Dermis microvascular lymphatic vessel endothelial cell (primary cell): ENCODE data around the gene ACVRL1. TPM values are rescaled to one million over a fixed set of nuclear protein-coding genes. Genes with fewer than 3 reads are reported as not detected.
"Not testable (repeated sequence)": the region's sequence is repeated elsewhere in the genome, so short reads cannot be mapped to it uniquely, and the experiment has no call there.

Source experiments
- DNase-seq, 2 donors: peaks; one replicate each; pipeline versions ENCODE4 v3.0.0 to v3.0.0-alpha.2; 2010; ENCODE audit warnings: low read depth in 2 of 2
- total RNA-seq: library from RNA; depleted of rRNA; stranded (reverse); fragments of >200 nt; gene quantifications from 2 replicates; pipeline ENCODE4 v1.2.1, GENCODE V29; 2014

Gene ACVRL1
- total RNA-seq, 1 donor from 2014 or later: 313 TPM

- DNase-seq: no peak
Measured at GRCh38 chr12:51874000-51874399, 33.3 kb upstream of the ACVRL1 start.

DNA sequence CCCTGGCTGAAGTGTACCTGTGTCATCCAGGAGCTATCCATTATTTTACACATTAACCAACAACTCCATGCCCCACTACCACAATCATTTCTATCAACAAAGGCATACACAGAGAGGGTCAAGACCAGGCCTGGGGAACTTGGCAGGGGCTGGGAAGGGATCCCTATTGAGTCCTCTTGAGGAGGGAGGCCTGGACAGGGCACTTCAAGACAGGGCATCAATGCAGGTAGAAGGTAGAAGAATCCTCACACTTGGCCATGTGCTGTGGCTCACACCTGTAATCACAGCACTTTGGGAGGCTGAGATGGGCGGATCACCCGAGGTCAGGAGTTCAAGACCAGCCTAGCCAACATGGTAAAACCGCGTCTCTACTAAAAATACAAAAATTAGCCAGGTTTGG is 32.8 kb upstream of the ACVRL1 start:
- no peak for DNase-seq

DNA sequence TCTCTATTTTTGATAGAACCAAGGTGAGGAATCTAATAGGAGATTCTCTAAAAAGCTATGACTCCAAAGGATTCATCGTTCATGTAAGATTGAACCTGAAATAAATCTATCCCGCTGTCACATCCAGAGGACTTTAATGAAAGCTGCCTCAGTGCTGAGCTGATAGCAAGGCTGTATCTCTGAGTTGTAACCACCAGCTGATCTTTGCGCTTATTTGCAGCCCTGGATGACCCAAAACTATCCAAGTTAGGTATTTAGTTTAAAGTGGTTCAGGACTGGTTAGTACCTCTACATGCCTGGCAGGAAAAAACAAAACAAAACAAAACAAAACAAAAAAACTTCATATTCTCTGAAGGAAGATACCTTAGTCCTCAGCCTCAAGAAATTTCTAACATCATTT is 28.2 kb upstream of the ACVRL1 start:
- DNase-seq: no peak

DNA sequence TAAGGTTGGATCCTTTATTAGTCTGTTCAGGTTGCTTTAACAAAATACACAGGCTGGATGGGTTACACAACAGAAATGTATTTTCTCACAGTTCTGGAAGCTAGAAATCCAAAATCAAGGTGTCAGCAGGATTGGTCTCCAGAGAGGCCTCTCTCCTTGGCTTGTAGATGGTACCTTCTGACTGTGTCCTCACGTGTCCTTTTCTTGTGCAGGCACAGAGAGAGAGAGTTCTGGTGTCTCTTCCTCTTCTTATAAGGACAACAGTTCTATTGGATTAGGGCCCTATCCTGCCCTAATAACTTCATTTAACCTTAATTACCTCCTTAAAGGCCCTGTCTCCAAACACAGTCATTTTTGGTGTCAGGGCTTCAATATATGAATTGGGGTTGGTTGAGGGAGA is 24.0 kb upstream of the ACVRL1 start:
- DNase-seq: no peak

DNA sequence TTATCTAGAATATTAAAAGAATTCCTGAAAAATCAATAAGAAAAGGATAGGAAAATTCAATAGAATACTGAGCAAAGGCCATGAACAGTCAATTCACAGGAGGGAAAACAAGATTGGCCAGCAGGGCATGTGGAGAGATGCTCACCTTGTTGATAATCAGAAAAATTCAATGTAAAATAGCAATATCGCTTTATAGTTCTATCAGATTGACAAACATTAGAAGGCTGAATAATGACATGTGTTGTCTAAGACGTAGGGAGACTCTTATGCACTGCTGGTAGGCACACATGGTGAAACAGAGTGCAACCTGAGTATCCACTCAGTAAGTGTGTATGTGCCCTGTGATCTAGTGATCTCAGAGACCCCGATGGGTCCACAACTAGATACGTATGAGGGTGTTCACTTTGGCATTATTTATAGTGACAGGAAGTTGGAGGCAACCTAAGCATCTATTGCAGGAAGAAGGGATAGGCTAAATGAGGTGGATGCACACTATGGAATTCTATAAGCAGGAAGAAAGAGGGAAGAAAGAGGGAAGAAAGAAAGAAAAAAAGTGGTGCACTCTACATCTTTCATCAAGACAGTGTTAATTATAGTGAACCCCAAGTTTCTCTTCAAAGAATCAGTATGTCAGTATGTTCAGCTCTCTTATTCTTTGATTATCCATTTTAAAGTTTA is 23.2 kb upstream of the ACVRL1 start:
- peak in 1 of 2 donors; percentile 25 for DNase-seq

DNA sequence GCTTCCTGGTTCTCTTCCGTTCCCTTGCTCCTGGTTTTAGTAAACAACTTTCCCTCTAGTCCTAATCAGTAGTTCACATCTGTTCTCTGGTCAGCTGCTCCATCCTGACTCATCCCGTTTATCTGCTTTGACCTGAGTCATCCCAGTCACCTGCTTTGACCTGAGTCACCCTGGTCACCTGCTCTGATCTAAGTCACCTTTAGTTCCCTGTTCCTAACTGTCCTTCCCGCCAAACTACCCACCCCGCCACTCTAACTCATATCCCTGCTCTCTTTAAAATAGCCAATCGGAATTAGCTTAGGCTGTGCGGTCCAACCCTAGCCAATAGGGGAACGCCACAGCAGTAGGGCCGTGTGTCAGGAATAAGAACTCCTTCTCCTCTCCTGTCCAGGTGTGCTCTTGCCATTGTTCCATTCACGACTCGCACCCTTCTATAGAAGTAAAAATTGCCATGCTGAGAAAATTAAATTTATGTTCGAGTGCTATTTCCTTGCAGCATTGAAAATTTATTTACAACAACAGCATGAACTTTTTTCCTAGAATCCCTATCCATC is 22.6 kb upstream of the ACVRL1 start:
- DNase-seq: peak; percentile 89

GRCh38 chr12:51885294-51886020 is 21.8 kb upstream of the ACVRL1 start:
- not testable (repeated sequence) for DNase-seq

GRCh38 chr12:51886021-51886710 is 21.1 kb upstream of the ACVRL1 start:
- DNase-seq: peak; percentile 99

GRCh38 chr12:51887476-51888315 is 19.6 kb upstream of the ACVRL1 start, which contains the start of gene ANKRD33:
TSS of gene ANKRD33 (plus strand) at chr12:51888103. CDS start at chr12:51888187, 84 bp downstream.
- no peak for DNase-seq

- no peak for DNase-seq
Measured at GRCh38 chr12:51888316-51889215, 18.7 kb upstream of the ACVRL1 start.

- DNase-seq: no peak
Measured at GRCh38 chr12:51889216-51890132, 17.8 kb upstream of the ACVRL1 start.

GRCh38 chr12:51890133-51890464 is 17.2 kb upstream of the ACVRL1 start:
- DNase-seq: no peak

DNA sequence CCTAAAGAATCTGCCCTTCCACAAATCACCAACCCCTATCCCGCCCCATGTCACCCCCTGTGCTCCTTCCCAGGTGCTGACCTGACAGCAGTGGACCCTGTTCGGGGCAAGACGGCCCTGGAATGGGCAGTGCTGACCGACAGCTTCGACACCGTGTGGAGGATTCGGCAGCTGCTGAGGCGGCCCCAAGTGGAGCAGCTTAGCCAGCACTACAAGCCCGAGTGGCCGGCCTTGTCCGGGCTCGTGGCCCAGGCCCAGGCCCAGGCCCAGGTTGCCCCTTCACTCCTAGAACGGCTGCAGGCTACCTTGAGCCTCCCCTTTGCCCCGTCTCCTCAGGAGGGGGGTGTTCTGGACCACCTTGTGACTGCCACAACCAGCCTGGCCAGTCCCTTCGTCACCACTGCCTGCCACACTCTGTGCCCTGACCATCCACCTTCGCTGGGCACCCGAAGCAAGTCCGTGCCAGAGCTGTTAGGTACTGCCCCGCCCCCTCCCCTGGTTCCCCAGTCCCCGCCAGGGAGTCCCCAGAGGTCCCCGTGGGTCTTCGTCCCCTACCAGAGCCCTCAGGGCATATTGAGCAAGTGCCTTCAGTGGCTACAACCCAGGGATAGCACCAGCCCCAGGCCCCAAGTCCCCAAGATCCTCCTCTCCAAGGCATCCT is 16.7 kb upstream of the ACVRL1 start:
- no peak for DNase-seq

DNA sequence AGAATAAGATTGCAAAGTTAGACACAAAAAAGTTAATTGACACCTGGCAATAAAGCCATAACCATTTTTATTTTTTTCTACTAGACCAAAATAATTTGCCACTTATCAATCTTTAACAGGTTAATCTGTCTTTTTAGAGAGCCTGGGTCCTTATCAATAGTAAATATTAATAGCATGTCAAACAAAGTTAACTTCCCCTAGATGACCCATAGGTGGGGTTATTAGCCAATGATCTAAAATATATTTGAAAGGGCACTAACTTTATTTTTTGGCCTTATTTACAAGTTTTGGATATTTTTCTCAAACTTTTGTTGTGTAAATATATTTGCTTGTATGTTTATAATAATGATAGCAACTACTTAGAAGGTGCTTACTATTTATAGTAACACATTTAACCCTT is 15.5 kb upstream of the ACVRL1 start:
- peak in 1 of 2 donors; percentile 44 for DNase-seq

DNA sequence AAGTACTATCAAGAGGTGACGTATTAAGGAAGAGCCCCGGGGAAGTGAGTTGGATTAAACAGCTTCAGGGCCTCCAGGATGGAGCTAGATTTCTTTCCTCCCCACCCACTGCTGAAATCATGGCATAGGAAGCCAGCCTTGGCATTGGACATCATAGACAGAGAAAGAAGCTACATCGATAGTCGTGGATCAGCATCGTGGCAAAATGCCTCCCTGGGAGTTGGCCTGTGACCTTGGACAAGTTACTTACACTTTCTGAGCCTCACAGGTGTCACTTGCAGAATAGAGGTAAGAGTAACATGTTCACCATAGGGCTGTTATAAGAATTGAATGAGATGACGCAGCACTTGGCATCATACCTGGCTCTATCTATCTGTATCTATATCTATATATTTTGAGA is 13.5 kb upstream of the ACVRL1 start:
- no peak for DNase-seq

DNA sequence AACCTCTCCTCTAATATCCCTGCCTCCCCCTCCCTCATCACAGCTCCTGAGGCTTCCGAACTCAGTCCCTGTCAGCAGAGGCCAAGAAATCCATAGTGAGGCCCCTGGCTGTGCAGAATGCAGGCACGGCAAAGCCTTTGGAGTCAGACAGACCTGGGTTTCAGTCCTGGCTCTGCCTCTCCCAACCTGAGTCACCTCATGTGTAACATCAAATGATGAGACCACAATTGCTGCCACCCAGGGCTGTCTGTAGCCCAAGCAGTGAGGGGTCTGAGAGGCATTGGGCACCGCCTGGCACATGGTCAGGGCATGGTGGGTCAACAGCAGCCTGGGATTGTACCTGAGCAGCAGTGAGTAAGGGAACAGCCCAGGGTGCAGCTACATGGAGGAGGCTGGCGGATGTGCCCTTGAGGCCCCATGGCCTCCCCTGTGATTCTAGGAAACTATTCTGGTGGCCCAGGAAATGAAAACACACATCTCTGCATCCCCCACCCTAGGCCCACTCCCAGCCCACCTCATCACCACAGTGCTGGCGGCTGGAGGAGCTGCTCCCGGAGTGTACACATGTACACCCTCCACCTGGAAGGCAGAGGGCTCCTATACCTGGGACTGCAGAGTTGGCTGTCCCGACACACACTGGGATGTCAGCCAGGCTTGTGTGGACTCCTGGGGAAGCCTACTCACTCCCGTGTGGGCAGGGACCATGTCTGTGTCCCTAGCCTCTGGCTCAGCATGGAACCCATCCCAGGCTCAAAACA is 11.7 kb upstream of the ACVRL1 start:
- peak in 1 of 2 donors; percentile 26 for DNase-seq

DNA sequence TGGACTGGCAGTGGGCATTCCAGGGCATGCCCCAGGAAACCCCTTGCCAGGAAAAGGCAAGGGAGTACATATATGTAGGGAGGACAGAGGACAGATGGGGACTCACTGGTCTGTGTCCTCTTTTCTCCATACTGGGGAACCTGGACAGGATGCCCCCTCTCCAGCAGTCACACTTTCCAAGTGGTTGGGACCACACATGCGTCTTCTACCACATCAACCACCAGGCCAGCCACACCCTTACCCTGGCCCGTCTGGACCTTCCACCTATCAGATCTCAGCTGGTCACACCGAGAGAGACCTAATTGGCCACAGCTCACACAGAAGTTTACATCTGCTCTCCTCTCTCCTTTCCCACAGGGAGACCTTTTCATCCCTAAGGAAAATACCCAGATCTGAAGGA is 11.1 kb upstream of the ACVRL1 start:
- DNase-seq: peak in 1 of 2 donors; percentile 23

DNA sequence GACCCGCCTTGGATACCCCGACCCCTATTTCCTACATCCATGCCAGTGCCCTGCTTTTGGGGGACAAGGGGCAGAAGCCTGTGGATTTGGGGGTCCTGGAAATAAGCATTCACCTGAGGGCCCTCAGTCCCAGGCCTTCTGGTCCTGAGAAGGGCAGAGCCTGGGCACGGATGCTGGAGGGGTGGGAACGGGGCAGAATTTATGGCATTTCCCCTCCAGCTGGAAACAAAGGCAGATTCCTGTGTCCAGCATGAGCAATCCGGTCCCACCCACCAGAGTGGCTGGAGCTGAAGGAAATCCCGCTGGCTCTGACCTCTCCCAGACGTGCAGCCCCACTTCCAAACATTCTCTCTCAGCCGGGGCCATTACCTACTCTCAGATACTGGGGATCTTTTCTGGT is 10.1 kb upstream of the ACVRL1 start:
- DNase-seq: peak; percentile 75 to 91
